ENCODE data around the gene EXOC4. TPM values are rescaled to one million over a fixed set of nuclear protein-coding genes. Genes with fewer than 3 reads are reported as not detected.

The EXOC4 gene
- total RNA-seq, 4 donors from 2014 or later, result 82.4 to 204 (median 128) TPM

GRCh38 chr7:133919810-133920209 lies 666.9 kb downstream of the EXOC4 start:
- in situ Hi-C loops (cut with MboI; ENCODE audit: low pct_ligation_motif_present in 1 of 4, low pct_unique_long_range_greater_than_20kb in 1 of 4, low sequenced_read_pairs in 3 of 4) (no loop called here), intact Hi-C loops (cut with DNase I; ENCODE audit: low total_unique reads) (no loop called here)
- DNase-seq, result no peak

GRCh38 chr7:133921635-133922182 lies 668.8 kb downstream of the EXOC4 start:
- Histone ChIP-seq H3K9me3 (peaks cover 8 to 12% of the 10 kb centered on the region in 2 donors), H3K36me3 (peaks cover 0 to 24% (median 6%) of the 10 kb centered on the region in 4 donors), H3K4me3 (no peak overlapping the region), H3K27me3 (no peaks in the 10 kb centered on the region), H3K4me1 (no peaks in the 10 kb centered on the region), H3K27ac (no peak overlapping the region)
- in situ Hi-C loops (cut with MboI; ENCODE audit: low pct_ligation_motif_present in 1 of 4, low pct_unique_long_range_greater_than_20kb in 1 of 4, low sequenced_read_pairs in 3 of 4) (no loop called here), intact Hi-C loops (cut with DNase I; ENCODE audit: low total_unique reads) (no loop called here)
- no peak for TF ChIP-seq EP300 (IDR thresholded peaks at IDR 0.05; ENCODE audit: low read depth)
- TF ChIP-seq CTCF (IDR thresholded peaks at IDR 0.05), result no peak
- no peak for TF ChIP-seq POLR2A (IDR thresholded peaks at IDR 0.05)
- no peak for TF ChIP-seq POLR2AphosphoS5 (IDR thresholded peaks at IDR 0.05)
- no peak for DNase-seq

More at GRCh38 chr7:133919810-133920209, 666.9 kb downstream of the EXOC4 start:
- Histone ChIP-seq H3K36me3 (peaks cover 0 to 24% (median 6%) of the 10 kb centered on the region in 4 donors), H3K27ac (no peak overlapping the region), H3K4me1 (no peaks in the 10 kb centered on the region), H3K27me3 (no peaks in the 10 kb centered on the region), H3K9me3 (peaks cover 8 to 12% of the 10 kb centered on the region in 2 donors), H3K4me3 (no peak overlapping the region)
- TF ChIP-seq EP300 (IDR thresholded peaks at IDR 0.05; ENCODE audit: low read depth) (no peak), CTCF (IDR thresholded peaks at IDR 0.05) (no peak), POLR2A (IDR thresholded peaks at IDR 0.05) (no peak), POLR2AphosphoS5 (IDR thresholded peaks at IDR 0.05) (no peak)

- 97% methylated on average over 4 of the region's 4 CpGs for WGBS, 2 donors (ENCODE audit: low coverage in 1 of 2)
- in situ Hi-C loops (cut with MboI; ENCODE audit: low pct_ligation_motif_present in 1 of 4, low pct_unique_long_range_greater_than_20kb in 1 of 4, low sequenced_read_pairs in 3 of 4), result no loop called here
Observed at GRCh38 chr7:133923974-133924373, 671.1 kb downstream of the EXOC4 start.

GRCh38 chr7:133931053-133931452 lies 678.2 kb downstream of the EXOC4 start:
- no peak for DNase-seq
- TF ChIP-seq EP300 (IDR thresholded peaks at IDR 0.05; ENCODE audit: low read depth), result no peak
- no peak for TF ChIP-seq CTCF (IDR thresholded peaks at IDR 0.05)
- no peak for TF ChIP-seq POLR2A (IDR thresholded peaks at IDR 0.05)
- no peak for TF ChIP-seq POLR2AphosphoS5 (IDR thresholded peaks at IDR 0.05)
- Histone ChIP-seq H3K4me1 (no peaks in the 10 kb centered on the region), H3K27ac (no peak overlapping the region), H3K4me3 (no peak overlapping the region), H3K9me3 (no peaks in the 10 kb centered on the region), H3K36me3 (no peaks in the 10 kb centered on the region), H3K27me3 (no peaks in the 10 kb centered on the region)
- 46 to 78% methylated on average over 1 of the region's 1 CpG for WGBS, 2 donors (ENCODE audit: low coverage in 1 of 2)
- intact Hi-C loops (cut with DNase I; ENCODE audit: low total_unique reads) (no loop called here), in situ Hi-C loops (cut with MboI; ENCODE audit: low pct_ligation_motif_present in 1 of 4, low pct_unique_long_range_greater_than_20kb in 1 of 4, low sequenced_read_pairs in 3 of 4) (no loop called here)

More at GRCh38 chr7:133923974-133924373, 671.1 kb downstream of the EXOC4 start:
- peaks cover 8 to 12% of the 10 kb centered on the region in 2 donors for H3K9me3 ChIP-seq
- H3K27me3 ChIP-seq, result no peaks in the 10 kb centered on the region
- no peak for DNase-seq
- TF ChIP-seq POLR2AphosphoS5 (IDR thresholded peaks at IDR 0.05) (no peak), CTCF (IDR thresholded peaks at IDR 0.05) (no peak), POLR2A (IDR thresholded peaks at IDR 0.05) (no peak), EP300 (IDR thresholded peaks at IDR 0.05; ENCODE audit: low read depth) (no peak)
- no peak overlapping the region for H3K27ac ChIP-seq
- H3K4me3 ChIP-seq, result no peak overlapping the region
- intact Hi-C loops (cut with DNase I; ENCODE audit: low total_unique reads), result no loop called here
- H3K36me3 ChIP-seq, result peaks cover 0 to 14% (median 6%) of the 10 kb centered on the region in 4 donors
- no peaks in the 10 kb centered on the region for H3K4me1 ChIP-seq

Data from transverse colon (tissue), 4 donors.